ENCODE data around the gene SHLD2.
"Not testable (repeated sequence)": the region's sequence is repeated elsewhere in the genome, so short reads cannot be mapped to it uniquely, and the experiment has no call there.

DNA sequence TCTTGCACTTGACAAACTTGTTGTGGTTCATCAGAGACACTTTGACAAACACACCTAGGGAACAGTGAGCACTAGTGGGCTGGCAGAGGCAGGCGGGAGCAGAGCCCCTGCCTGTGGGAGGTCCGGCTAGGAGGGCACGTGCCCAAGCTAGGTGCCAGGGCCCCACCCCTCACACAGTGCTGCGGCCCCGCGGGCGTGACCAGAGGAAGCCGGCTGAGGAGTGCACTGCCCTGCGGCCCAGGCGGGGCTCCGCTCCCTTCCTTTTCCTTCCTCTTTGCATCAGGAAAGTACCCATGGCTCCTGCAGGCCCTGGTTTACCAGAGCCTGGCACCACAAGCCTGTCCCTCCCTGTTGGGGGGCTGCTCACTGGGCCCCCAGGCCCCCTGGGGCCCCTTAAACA lies 121.1 kb downstream of the SHLD2 start:
- not testable (repeated sequence) for TF ChIP-seq FOXM1 (IDR thresholded peaks at IDR 0.05; ENCODE audit: borderline replicate concordance); L3MBTL2 (conservative IDR thresholded peaks at IDR 0.05); SP1 (IDR thresholded peaks at IDR 0.05); FOXA1 (IDR thresholded peaks at IDR 0.05); NFRKB (IDR thresholded peaks at IDR 0.05); BHLHE40 (IDR thresholded peaks at IDR 0.05; ENCODE audit: borderline replicate concordance); ARNT (IDR thresholded peaks at IDR 0.05); SUZ12 (IDR thresholded peaks at IDR 0.05); ELF4 (IDR thresholded peaks at IDR 0.05); PKNOX1 (IDR thresholded peaks at IDR 0.05); TARDBP (IDR thresholded peaks at IDR 0.05); FOXK2 (IDR thresholded peaks at IDR 0.05); LEF1 (IDR thresholded peaks at IDR 0.05; ENCODE audit: borderline replicate concordance)

Measured in HEK293T (cell line).